A172 (cell line): Measurements from ENCODE around the gene MTFR1L. TPM values are rescaled to one million over a fixed set of nuclear protein-coding genes. Genes with fewer than 3 reads are reported as not detected.

ENCODE experiments used
- DNase-seq: peaks from one replicate; pipeline ENCODE4 v3.0.0-alpha.2; 2015; ENCODE audit warnings: low spot score
- total RNA-seq: library from RNA; depleted of rRNA; stranded (reverse); fragments of >200 nt; shearing (Covaris generic); gene quantifications from 2 replicates; pipeline ENCODE4 v1.2.3, GENCODE V29; 2014; rRNA removed

MTFR1L gene
- 20.8 and 26.5 TPM in 2 replicates for total RNA-seq

GRCh38 chr1:25819491-25820246 lies at the start of gene MTFR1L:
MTFR1L (plus strand) TSS chr1:25819954; CDS start chr1:25823105, 3,151 bp downstream.
- peak; percentile 49 for DNase-seq

DNA sequence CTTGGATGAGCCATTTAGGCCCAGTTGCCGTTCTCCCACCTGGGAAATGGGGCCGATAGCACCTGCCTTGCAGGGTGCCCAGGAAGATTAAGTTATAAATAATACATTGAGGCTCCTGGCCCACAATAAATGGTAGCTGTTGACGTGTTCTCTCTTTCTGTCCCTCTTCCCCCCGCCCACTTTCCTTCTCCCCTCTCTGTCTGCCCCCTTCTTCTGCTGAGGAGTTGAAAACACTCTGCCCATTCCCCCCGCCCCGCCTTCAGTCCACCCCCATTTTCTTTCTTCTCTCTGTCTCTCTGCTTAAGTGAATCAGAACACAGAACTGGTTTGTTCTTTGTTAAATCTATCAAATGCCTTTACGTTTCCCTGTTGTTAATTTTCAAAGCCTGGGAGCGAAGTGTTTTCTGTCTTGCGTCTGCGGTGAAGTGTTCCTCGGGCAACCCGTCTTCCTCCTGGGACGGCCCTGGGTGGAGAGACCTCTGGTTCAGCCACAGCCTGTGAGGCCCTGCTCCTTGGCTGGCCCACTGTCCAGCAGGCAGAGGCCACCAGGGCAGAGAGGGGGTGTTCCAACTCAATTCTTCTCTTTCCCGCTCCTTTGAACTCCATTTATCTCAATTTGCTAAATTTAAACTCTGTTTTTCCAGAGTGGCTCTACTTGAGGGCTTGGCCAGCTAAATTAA lies 49.1 kb upstream of the MTFR1L start:
- DNase-seq = no peak

GRCh38 chr1:25771221-25772114 lies 48.3 kb upstream of the MTFR1L start:
- peak; percentile 34 for DNase-seq

- DNase-seq = no peak
These were observed 47.6 kb upstream of the MTFR1L start for GRCh38 chr1:25772164-25772563.

GRCh38 chr1:25772692-25773245 lies 47.0 kb upstream of the MTFR1L start:
- DNase-seq = no peak

DNA sequence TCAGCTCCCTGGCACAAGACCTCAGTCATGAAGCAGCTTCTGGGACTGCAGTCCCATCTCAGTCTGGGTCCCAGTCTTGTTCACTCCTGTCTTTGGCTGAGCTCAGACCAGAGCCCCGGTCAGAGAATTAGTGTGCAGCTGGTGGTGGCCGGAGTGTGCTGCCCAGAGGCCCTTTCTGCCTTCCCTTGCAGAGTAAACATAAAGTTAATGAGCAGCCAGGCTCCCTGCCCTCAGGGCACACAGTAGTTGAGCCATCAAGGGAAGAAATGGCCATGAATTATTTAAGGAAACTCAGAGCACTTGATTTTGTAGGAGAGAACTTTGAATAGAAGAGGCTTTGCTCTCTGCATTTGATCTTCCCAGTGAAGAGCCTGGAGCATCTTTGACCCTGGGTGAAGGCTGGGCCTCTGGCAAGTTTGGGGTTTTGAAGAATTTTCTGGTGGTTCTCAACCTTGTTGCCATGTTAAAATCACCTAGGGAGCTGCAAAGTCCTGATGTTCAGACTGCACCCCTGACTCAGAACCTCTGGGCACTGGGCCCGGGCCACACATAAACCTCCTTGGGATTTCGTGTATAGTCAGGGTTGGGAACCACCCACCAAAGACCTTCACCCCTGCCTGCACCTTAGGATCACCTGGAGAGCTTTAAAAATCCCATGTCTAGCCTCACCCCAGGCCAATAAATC lies 46.2 kb upstream of the MTFR1L start:
- no peak for DNase-seq

GRCh38 chr1:25774206-25774803 lies 45.4 kb upstream of the MTFR1L start:
- no peak for DNase-seq

GRCh38 chr1:25774921-25775771 lies 44.6 kb upstream of the MTFR1L start:
- no peak for DNase-seq

DNA sequence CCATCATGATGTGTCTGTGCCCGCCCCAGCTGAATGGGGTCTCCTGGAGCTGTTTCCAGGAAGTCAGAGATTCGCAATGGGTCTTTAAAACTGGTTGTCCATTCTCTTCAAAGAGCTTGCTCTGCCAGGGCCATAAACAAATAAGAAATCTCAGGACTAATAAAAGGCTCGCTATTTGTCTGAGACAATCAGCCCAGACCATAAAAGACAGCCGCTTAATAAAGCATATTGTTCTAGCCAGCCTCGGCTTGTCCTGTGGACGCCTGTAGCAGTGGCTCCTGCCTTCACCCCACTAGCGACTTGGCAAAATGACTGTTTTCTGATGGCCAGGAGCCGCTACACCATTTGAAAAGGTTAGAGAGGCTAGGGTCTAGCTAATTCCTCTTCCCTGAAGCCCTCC lies 40.4 kb upstream of the MTFR1L start:
- DNase-seq = no peak

GRCh38 chr1:25779894-25780293 lies 39.9 kb upstream of the MTFR1L start:
- DNase-seq = no peak

GRCh38 chr1:25780318-25781129 lies 39.2 kb upstream of the MTFR1L start:
- DNase-seq = no peak

GRCh38 chr1:25781130-25781433 lies 38.7 kb upstream of the MTFR1L start:
- DNase-seq = no peak

- no peak for DNase-seq
These were observed 37.0 kb upstream of the MTFR1L start for GRCh38 chr1:25782608-25783201.

DNA sequence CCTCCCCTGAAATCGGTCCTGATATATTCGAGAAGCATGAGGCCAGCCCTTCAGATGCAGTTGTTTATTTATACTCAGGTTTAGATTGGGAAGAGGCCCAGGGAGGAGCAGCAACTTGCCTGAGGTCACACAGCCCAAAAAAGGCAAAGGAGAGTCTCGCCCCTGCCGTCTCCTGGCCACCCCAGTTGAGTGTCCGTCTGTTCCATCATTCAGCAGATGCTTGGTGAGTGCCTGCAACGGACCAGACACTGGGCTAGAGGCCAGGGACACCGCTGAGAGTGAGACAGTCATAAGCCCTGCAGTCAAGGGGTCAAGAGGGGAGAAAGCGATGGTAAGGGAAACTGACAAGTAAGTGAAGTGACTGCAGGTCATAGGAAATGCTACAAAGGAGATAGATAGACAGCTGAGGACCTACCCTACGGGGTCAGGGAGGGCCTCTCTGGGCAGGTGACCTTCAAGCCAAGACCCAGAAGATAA lies 35.1 kb upstream of the MTFR1L start:
- peak; percentile 46 for DNase-seq

DNA sequence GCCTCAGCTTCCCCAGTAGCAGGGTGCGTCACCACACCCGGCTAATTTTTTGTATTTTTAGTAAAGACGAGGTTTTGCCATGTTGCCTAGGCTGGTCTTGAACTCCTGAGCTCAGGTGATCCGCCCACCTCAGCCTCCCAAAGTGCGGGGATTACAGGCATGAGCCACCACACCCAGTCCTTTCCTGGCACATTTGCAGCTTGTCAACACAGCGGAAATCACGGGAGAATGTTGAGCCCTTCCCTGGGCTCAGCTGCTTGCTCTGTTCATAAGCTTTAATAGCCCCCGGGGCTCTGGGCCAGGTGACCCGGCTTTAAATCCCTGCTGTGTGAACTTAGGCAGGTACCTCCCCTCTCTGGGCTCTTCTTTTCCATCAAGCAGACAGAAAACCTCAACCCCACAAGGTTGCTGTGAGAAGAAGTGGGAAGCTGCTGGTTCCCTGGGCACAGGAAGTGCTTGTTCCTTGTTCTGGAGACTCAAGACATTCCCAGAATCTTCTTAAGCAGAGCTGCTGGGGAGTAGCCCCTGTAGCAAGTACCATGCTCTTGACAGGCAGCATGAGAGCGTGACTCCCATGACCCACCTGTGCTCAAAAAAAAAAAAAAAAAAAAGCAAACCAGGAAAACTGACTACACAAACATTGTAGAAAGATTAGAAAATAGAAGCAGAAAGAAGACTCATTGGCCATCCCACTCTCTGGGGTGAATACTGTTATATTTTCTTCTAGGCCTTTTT lies 34.3 kb upstream of the MTFR1L start:
- DNase-seq = no peak

DNA sequence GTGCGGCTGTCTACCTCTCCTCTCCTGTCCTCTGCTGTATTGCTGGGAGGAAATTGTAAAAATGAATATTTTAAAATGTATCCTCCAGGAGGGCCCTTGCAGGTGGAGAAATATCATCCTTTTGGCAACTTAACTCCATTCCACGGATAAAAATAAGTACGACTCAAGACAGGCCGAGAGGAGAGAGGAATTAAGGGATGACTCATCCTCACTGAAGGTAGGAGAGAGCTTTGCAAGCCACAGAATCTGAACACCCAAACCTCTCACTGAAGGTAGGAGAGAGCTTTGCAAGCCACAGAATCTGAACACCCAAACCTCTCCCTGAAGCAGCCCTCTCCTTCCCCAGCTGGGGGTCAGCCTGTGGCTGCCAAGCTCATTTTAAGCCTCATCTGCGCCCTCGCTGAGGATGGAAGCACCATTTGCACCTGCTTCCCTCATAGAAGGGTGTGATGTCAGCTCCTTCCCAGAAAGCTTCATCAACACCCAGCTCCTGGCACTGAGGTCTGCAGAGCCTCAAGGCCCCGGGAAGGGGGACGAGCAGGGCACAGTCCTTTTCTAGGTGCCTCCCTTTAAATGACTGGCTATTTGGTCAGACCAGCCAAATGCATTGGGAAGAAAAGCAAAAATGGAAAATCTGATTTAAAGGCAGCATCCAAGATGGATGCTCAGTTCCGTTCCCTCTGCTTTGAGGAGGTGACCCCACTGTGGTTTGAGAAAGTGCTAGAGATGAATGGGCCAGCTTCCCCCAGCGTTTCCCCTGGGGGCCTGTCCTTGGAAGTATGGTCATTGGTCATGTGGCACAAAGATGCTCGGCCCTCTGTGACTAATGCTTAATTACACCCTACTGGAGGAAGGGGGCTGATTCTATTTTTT lies 32.6 kb upstream of the MTFR1L start:
- DNase-seq = no peak

DNA sequence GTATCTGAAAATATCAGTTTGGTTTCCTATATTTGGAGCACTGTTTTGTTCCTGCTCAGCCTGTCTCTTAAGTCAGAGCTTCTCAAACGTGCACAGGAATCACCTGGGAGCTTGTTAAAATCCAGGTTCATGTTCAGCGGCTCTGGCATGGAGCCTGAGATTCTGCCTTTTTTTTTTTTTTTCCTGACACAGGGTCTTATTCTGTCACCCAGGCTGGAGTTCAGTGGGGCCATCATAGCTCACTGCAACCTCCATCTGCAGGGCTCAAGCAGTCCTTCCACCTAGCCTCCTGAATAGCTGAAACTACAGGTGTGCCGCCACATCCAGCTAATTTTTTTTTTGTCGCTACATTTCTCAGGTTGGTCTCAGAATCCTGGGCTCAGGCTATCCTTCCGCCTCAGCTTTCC lies 32.0 kb upstream of the MTFR1L start:
- DNase-seq = no peak
